Parathyroid adenoma (tissue), 2 donors: ENCODE measurements around the gene MAP3K6.

Source experiments
- H2AFZ ChIP-seq: fragments of 300-600 bp; sonication (generic); one replicate; pipeline ENCODE4 v1.7.0; 2017; ENCODE audit warnings: antibody characterized with exemption, mild to moderate bottlenecking
- H3K27ac ChIP-seq: fragments of 300-600 bp; sonication (generic); one replicate; pipeline ENCODE4 v1.7.0; 2017
- H3K27me3 ChIP-seq: fragments of 300-600 bp; sonication (generic); one replicate; pipeline ENCODE4 v1.7.0; 2017; ENCODE audit warnings: low read length; ENCODE audit not compliant: control insufficient read depth, insufficient read depth
- H3K36me3 ChIP-seq: fragments of 300-600 bp; sonication (generic); one replicate; pipeline ENCODE4 v1.7.0; 2017; ENCODE audit warnings: low read length; ENCODE audit not compliant: control insufficient read depth, insufficient read depth
- H3K4me1 ChIP-seq: fragments of 300-600 bp; sonication (generic); one replicate; pipeline ENCODE4 v1.7.0; 2017; ENCODE audit warnings: control low read depth
- H3K4me2 ChIP-seq: fragments of 300-600 bp; sonication (generic); one replicate; pipeline ENCODE4 v1.7.0; 2017; ENCODE audit warnings: low read length
- H3K4me3 ChIP-seq: fragments of 300-600 bp; sonication (generic); one replicate; pipeline ENCODE4 v1.7.0; 2017; ENCODE audit warnings: low read depth, low read length
- H3K79me2 ChIP-seq: fragments of 300-600 bp; sonication (generic); one replicate; pipeline ENCODE4 v1.7.0; 2017; ENCODE audit warnings: control low read depth
- H3K9ac ChIP-seq: fragments of 300-600 bp; sonication (generic); one replicate; pipeline ENCODE4 v1.7.0; 2017; ENCODE audit warnings: mild to moderate bottlenecking
- H3K9me3 ChIP-seq: fragments of 300-600 bp; sonication (generic); one replicate; pipeline ENCODE4 v1.7.0; 2017; ENCODE audit warnings: low read length; ENCODE audit not compliant: control insufficient read depth
- TF ChIP-seq, protein P1 (sequence below): fragments of 300-600 bp; sonication (generic); IDR thresholded peaks from one replicate; pipeline ENCODE4 v1.7.0; 2017; ENCODE audit warnings: antibody characterized with exemption, mild to moderate bottlenecking
- donor health status: primary hyperparathyroidism.

The MAP3K6 gene

GRCh38 chr1:27349784-27350662 lies 16.7 kb downstream of the MAP3K6 start:
- peak overlapping the region; percentile 57 for H3K4me3 ChIP-seq
- no peak overlapping the region for H3K9ac ChIP-seq
- peak overlapping the region; percentile 64 for H2AFZ ChIP-seq
- no peaks in the 10 kb centered on the region for H3K27me3 ChIP-seq
- H3K4me2 ChIP-seq = peak overlapping the region; percentile 84
- H3K36me3 ChIP-seq = no peaks in the 10 kb centered on the region
- TF ChIP-seq, protein P1, sequence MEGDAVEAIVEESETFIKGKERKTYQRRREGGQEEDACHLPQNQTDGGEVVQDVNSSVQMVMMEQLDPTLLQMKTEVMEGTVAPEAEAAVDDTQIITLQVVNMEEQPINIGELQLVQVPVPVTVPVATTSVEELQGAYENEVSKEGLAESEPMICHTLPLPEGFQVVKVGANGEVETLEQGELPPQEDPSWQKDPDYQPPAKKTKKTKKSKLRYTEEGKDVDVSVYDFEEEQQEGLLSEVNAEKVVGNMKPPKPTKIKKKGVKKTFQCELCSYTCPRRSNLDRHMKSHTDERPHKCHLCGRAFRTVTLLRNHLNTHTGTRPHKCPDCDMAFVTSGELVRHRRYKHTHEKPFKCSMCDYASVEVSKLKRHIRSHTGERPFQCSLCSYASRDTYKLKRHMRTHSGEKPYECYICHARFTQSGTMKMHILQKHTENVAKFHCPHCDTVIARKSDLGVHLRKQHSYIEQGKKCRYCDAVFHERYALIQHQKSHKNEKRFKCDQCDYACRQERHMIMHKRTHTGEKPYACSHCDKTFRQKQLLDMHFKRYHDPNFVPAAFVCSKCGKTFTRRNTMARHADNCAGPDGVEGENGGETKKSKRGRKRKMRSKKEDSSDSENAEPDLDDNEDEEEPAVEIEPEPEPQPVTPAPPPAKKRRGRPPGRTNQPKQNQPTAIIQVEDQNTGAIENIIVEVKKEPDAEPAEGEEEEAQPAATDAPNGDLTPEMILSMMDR = no peak
- H3K4me1 ChIP-seq = no peaks in the 10 kb centered on the region
- no peaks in the 10 kb centered on the region for H3K79me2 ChIP-seq
- H3K9me3 ChIP-seq = no peaks in the 10 kb centered on the region
- H3K27ac ChIP-seq = no peak overlapping the region

DNA sequence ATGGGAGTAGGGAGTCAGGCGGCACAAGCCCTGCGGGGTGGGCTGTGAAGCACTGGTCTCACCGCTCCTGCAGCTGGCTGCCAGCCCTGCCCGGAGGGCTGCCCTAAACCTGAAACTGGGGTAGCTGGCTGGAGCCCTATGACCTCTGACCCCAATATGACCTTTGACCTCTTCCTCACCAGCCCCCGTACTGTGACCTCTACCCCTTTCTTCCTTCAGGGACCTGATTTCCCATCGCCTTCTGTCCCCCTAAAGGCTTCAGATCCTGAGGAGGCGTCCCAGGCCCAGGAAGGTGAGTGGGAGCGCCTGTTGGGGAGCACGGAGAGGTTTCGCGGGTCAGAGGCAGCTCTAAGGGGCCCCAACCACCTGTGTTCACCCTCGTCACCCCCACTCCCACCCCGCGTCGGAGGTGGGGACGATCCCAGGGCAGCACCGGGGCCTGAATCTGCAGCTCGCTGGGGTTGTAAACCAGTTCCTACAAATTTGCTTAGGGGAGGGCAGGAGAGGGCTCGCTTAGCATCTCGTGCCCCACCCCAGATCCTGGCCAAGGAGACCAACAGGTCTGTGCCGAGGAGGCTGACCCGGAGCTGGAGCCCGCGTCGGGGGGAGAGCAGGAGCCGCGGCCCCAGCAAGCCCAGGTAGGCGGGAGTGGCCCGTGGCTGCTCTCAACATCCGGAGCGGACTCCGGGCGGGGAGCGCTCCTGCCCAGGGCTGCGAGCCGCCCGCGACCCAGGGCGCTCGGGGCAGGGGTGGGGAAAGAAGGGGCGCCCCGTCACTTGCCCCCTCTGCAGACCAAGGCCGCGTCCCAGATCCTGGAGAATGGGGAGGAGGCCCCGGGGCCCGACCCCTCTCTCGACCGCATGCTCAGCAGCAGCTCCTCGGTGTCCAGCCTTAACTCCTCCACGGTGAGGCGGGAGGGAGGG lies 17.6 kb downstream of the MAP3K6 start:
- Histone ChIP-seq H2AFZ (peak overlapping the region; percentile 64), H3K4me3 (peak overlapping the region; percentile 57), H3K9ac (no peak overlapping the region), H3K27me3 (no peaks in the 10 kb centered on the region), H3K27ac (no peak overlapping the region), H3K36me3 (no peaks in the 10 kb centered on the region), H3K79me2 (no peaks in the 10 kb centered on the region), H3K4me1 (no peaks in the 10 kb centered on the region), H3K4me2 (peak overlapping the region; percentile 84), H3K9me3 (no peaks in the 10 kb centered on the region)
- TF ChIP-seq, protein P1 = no peak

DNA sequence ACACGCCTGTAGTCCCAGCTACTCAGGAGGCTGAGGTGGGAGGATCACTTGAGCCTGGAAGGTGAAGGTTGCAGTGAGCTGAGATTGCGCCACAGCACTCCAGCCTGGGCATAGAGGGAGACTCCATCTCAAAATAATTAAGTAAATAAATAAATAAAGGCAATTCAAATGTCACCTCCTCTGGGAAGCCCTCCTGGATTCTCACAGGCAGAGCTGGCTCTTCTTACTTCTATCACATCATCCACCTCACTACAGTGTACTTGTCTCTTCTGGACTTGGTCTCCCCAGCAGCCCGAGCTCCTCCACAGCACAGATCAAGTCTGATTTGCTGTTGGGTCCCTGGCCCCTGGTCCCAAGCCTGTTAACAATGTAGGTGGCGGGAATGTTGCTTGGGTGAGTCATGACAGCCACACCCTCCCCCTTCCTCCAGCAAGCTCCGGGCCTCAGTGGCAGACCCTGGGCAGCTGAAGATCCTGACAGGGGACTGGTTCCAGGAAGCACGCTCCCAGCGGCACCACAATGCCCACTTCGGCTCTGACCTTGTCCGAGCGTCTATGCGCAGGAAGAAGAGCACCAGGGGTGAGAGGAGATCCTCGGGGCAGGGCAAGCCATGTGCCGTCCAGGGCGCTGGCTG lies 19.7 kb downstream of the MAP3K6 start:
- H3K9ac ChIP-seq = no peak overlapping the region
- no peaks in the 10 kb centered on the region for H3K4me1 ChIP-seq
- no peak overlapping the region for H3K27ac ChIP-seq
- no peak overlapping the region for H3K4me2 ChIP-seq
- H3K4me3 ChIP-seq = no peak overlapping the region
- no peaks in the 10 kb centered on the region for H3K79me2 ChIP-seq
- no peak overlapping the region for H2AFZ ChIP-seq
- TF ChIP-seq, protein P1 = no peak
- H3K27me3 ChIP-seq = no peaks in the 10 kb centered on the region
- no peaks in the 10 kb centered on the region for H3K36me3 ChIP-seq
- no peaks in the 10 kb centered on the region for H3K9me3 ChIP-seq

DNA sequence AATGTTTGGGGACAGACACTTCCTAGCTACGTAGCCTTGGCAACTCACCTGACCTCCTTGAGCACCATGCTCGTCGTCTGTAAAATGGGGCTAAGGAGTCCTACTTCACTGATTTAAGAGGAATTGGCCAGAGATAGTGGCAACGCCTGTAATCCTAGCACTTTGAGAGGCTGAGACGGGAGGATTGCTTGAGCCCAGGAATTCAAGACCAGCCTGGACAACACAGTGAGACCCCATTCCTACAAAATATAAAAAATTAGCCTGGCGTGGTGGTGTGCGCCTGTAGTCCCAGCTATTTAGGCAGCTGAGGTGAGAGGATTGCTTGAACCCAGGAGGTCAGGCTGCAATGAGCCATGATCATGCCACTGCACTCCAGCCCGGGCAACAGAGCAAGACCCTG lies 20.4 kb downstream of the MAP3K6 start:
- H3K4me2 ChIP-seq = no peak overlapping the region
- H3K4me1 ChIP-seq = no peaks in the 10 kb centered on the region
- TF ChIP-seq, protein P1 = no peak
- H3K27ac ChIP-seq = no peak overlapping the region
- no peaks in the 10 kb centered on the region for H3K36me3 ChIP-seq
- H3K4me3 ChIP-seq = no peak overlapping the region
- no peaks in the 10 kb centered on the region for H3K9me3 ChIP-seq
- no peak overlapping the region for H2AFZ ChIP-seq
- H3K27me3 ChIP-seq = no peaks in the 10 kb centered on the region
- no peaks in the 10 kb centered on the region for H3K79me2 ChIP-seq
- no peak overlapping the region for H3K9ac ChIP-seq
